Ishikawa (cell line): Measurements from ENCODE around the gene UBE2J1.
A peak's percentile ranks its signal among the peaks of the same experiment; 100 is the strongest.

ENCODE experiments used
- EGR1 ChIP-seq: IDR thresholded peaks from 2 replicates; pipeline ENCODE4 v1.6.1; 2012
- FOXM1 ChIP-seq: IDR thresholded peaks from 2 replicates; pipeline ENCODE4 v1.6.1; 2012; ENCODE audit warnings: low read depth, borderline replicate concordance
- RAD21 ChIP-seq: IDR thresholded peaks from 2 replicates; pipeline ENCODE4 v1.6.1; 2012; ENCODE audit warnings: low read depth
- ZBTB7A ChIP-seq: IDR thresholded peaks from 2 replicates; pipeline ENCODE4 v1.6.1; 2012; ENCODE audit warnings: low read depth
- TF ChIP-seq, protein P1 (sequence below): IDR thresholded peaks from 2 replicates; pipeline ENCODE4 v1.6.1; 2012; ENCODE audit warnings: low read depth, mild to moderate bottlenecking

Gene UBE2J1

DNA sequence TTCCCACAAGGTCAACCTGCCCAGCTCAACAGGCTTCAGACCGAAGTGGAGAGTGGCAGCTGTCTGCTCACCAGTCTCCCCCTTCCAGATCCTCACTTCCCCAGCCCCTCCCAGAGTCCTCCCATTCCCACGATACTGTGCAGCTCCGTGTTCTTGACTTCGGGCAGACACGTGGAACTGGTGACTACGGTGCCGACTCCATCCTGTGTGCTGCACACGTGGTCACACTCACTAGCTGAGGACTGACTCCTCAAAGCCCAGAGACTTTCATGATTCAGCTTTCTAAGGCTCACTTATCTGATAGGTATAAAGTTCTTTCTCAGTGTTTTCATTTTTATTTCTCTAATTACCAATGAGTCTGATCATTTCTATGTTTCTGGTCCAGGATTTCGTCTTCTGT is 69.8 kb downstream of the UBE2J1 start:
- TF ChIP-seq, protein P1, sequence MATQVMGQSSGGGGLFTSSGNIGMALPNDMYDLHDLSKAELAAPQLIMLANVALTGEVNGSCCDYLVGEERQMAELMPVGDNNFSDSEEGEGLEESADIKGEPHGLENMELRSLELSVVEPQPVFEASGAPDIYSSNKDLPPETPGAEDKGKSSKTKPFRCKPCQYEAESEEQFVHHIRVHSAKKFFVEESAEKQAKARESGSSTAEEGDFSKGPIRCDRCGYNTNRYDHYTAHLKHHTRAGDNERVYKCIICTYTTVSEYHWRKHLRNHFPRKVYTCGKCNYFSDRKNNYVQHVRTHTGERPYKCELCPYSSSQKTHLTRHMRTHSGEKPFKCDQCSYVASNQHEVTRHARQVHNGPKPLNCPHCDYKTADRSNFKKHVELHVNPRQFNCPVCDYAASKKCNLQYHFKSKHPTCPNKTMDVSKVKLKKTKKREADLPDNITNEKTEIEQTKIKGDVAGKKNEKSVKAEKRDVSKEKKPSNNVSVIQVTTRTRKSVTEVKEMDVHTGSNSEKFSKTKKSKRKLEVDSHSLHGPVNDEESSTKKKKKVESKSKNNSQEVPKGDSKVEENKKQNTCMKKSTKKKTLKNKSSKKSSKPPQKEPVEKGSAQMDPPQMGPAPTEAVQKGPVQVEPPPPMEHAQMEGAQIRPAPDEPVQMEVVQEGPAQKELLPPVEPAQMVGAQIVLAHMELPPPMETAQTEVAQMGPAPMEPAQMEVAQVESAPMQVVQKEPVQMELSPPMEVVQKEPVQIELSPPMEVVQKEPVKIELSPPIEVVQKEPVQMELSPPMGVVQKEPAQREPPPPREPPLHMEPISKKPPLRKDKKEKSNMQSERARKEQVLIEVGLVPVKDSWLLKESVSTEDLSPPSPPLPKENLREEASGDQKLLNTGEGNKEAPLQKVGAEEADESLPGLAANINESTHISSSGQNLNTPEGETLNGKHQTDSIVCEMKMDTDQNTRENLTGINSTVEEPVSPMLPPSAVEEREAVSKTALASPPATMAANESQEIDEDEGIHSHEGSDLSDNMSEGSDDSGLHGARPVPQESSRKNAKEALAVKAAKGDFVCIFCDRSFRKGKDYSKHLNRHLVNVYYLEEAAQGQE: no peak
- TF ChIP-seq RAD21: no peak
- no peak for TF ChIP-seq EGR1
- TF ChIP-seq FOXM1: no peak

DNA sequence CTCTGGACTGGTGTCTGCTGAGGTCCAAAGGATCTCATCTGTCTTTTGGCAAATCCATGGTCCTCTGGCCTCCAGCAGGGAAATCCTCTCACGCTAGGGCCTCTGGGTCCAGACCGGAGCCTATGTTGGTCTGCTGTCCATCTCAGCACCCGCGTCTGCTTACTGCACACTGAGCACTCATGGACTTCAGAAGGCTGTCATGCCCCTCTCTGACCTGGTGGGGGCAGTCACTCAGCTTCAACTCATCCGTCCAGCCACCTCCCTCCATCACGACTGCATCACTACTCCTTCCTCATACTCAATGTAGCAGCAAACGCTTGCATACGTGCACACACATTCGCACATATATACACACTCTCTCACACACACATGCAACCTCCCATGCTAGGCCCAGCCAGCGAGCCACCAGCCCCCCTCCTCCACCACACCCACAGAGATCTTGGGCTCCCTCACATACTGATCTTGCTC is 70.7 kb downstream of the UBE2J1 start:
- no peak for TF ChIP-seq ZBTB7A
- TF ChIP-seq, protein P1: peak; percentile 72
- peak; percentile 71 for TF ChIP-seq RAD21

DNA sequence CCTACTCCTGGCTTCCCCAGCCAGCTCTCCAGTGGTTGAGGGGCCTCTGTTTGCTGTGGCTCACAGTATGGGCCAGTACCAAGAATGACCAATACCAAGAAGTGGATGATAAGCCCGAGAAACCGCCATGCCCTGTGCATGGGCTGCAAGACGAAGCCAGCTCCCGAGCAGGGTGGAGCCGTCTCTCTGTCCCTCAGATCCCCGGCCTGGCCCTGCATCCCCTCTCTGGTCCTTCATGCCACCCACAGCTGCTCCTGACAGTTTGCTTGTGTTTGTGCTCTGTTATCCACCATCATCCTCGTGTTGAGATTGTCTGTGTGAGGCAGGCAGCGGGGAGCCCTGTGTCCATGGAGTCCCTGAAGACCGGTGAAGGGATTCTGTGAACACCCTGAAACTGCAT is 73.6 kb downstream of the UBE2J1 start:
- TF ChIP-seq RAD21: no peak
